ENCODE measurements around the gene C10orf143. TPM values are rescaled to one million over a fixed set of nuclear protein-coding genes. Genes with fewer than 3 reads are reported as not detected.

Gene C10orf143
- total RNA-seq, 4 donors from 2014 or later, result 2.4 to 22.1 (median 7.7) TPM; not detected in 1

- Histone ChIP-seq H3K27me3 (no peaks in the 10 kb centered on the region), H3K9me3 (no peaks in the 10 kb centered on the region), H3K4me1 (no peaks in the 10 kb centered on the region), H3K27ac (no peak overlapping the region), H3K36me3 (no peaks in the 10 kb centered on the region), H3K4me3 (no peak overlapping the region)
- TF ChIP-seq POLR2A (IDR thresholded peaks at IDR 0.05) (no peak), CTCF (IDR thresholded peaks at IDR 0.05) (no peak)
- intact Hi-C loops (cut with DNase I; ENCODE audit: low total_unique reads), result no loop called here
- no peak for DNase-seq
These were observed 61.4 kb downstream of the C10orf143 start for GRCh38 chr10:130049244-130049643.

- no peak for DNase-seq
These were observed 62.5 kb downstream of the C10orf143 start for GRCh38 chr10:130048081-130048480.

GRCh38 chr10:130047336-130047735 is 63.3 kb downstream of the C10orf143 start:
- intact Hi-C loops (cut with DNase I; ENCODE audit: low total_unique reads), result no loop called here
- peak in 1 of 2 donors; percentile 7 for DNase-seq
- no peak overlapping the region for H3K27ac ChIP-seq
- H3K4me1 ChIP-seq, result no peaks in the 10 kb centered on the region
- no peaks in the 10 kb centered on the region for H3K9me3 ChIP-seq
- no peaks in the 10 kb centered on the region for H3K27me3 ChIP-seq
- TF ChIP-seq POLR2A (IDR thresholded peaks at IDR 0.05) (no peak), CTCF (IDR thresholded peaks at IDR 0.05) (no peak)
- H3K36me3 ChIP-seq, result no peaks in the 10 kb centered on the region
- H3K4me3 ChIP-seq, result no peak overlapping the region

More at GRCh38 chr10:130048081-130048480, 62.5 kb downstream of the C10orf143 start:
- TF ChIP-seq CTCF (IDR thresholded peaks at IDR 0.05) (no peak), POLR2A (IDR thresholded peaks at IDR 0.05) (no peak)
- H3K4me1 ChIP-seq, result no peaks in the 10 kb centered on the region
- no peak overlapping the region for H3K4me3 ChIP-seq
- intact Hi-C loops (cut with DNase I; ENCODE audit: low total_unique reads), result no loop called here
- no peaks in the 10 kb centered on the region for H3K9me3 ChIP-seq
- no peaks in the 10 kb centered on the region for H3K36me3 ChIP-seq
- H3K27ac ChIP-seq, result no peak overlapping the region
- H3K27me3 ChIP-seq, result no peaks in the 10 kb centered on the region

- Histone ChIP-seq H3K4me1 (no peaks in the 10 kb centered on the region), H3K27me3 (no peaks in the 10 kb centered on the region), H3K36me3 (no peaks in the 10 kb centered on the region), H3K27ac (no peak overlapping the region), H3K9me3 (no peaks in the 10 kb centered on the region), H3K4me3 (no peak overlapping the region)
- DNase-seq, result peak in 1 of 2 donors; percentile 8
- TF ChIP-seq POLR2A (IDR thresholded peaks at IDR 0.05) (no peak), CTCF (IDR thresholded peaks at IDR 0.05) (no peak)
- intact Hi-C loops (cut with DNase I; ENCODE audit: low total_unique reads), result no loop called here
These were observed 64.0 kb downstream of the C10orf143 start for GRCh38 chr10:130046591-130046990.

GRCh38 chr10:130045801-130046321 is 64.8 kb downstream of the C10orf143 start:
- Histone ChIP-seq H3K4me3 (no peak overlapping the region), H3K27me3 (no peaks in the 10 kb centered on the region), H3K9me3 (no peaks in the 10 kb centered on the region), H3K36me3 (no peaks in the 10 kb centered on the region), H3K4me1 (no peaks in the 10 kb centered on the region), H3K27ac (no peak overlapping the region)
- TF ChIP-seq POLR2A (IDR thresholded peaks at IDR 0.05), result no peak
- TF ChIP-seq CTCF (IDR thresholded peaks at IDR 0.05), result no peak
- DNase-seq, result peak in 1 of 2 donors; percentile 11
- intact Hi-C loops (cut with DNase I; ENCODE audit: low total_unique reads), result no loop called here

Measured in uterus (tissue), 4 donors.